Tibial artery (tissue), 4 donors: Measurements from ENCODE around the gene GFAP.

ENCODE experiments used
- DNase-seq, 2 donors: peaks; one replicate each; pipeline ENCODE4 v3.0.0-alpha.2; 2019
- H3K27ac ChIP-seq, 2 donors: fragments of 200-600 bp; sonication (generic) in 1 of 2; 1 replicate in 1 of 2; 2 replicates in 1 of 2; pipeline ENCODE4 v1.5.1; 2018 to 2019; ENCODE audit warnings: mild to moderate bottlenecking in 1 of 2
- H3K27me3 ChIP-seq, 2 donors: fragments of 200-600 bp; sonication (generic) in 1 of 2; one replicate each; pipeline versions ENCODE4 v1.5.1 to v1.6.0; 2016 to 2019
- H3K36me3 ChIP-seq, 3 donors: fragments of 200-600 bp; sonication (generic) in 2 of 3; one replicate each; pipeline ENCODE4 v1.5.1; 2016 to 2019; ENCODE audit warnings: mild to moderate bottlenecking in 2 of 3
- H3K4me1 ChIP-seq, 4 donors: fragments of 200-600 bp; sonication (generic) in 2 of 4; 1 replicate in 3 of 4; 2 replicates in 1 of 4; pipeline ENCODE4 v1.5.1; 2016 to 2019
- H3K4me3 ChIP-seq, 2 donors: fragments of 200-600 bp; sonication (generic) in 1 of 2; 1 replicate in 1 of 2; 2 replicates in 1 of 2; pipeline ENCODE4 v1.5.1; 2018 to 2019; ENCODE audit warnings: mild to moderate bottlenecking in 2 of 2
- H3K9me3 ChIP-seq, 3 donors: fragments of 200-600 bp; sonication (generic) in 1 of 3; one replicate each; pipeline ENCODE4 v1.5.1; 2016 to 2019
- intact Hi-C: fragments of 100-400 bp; cut with DNase I; formaldehyde crosslinking; loops from one replicate; pipeline ENCODE4 v1.15.0; 2023; ENCODE audit warnings: low total_unique reads
- TF ChIP-seq, protein P1 (sequence below), 2 experiments: fragments of 200-600 bp in 1 of 2; fragments of 450-650 bp in 1 of 2; IDR thresholded peaks; one replicate each; pipeline ENCODE4 v1.5.1; 2017 to 2019; ENCODE audit warnings: antibody characterized with exemption in 2 of 2, mild to moderate bottlenecking in 1 of 2, moderate library complexity in 1 of 2

Gene GFAP

GRCh38 chr17:44872131-44872768, 43.0 kb downstream of the GFAP start:
- TF ChIP-seq, protein P1, sequence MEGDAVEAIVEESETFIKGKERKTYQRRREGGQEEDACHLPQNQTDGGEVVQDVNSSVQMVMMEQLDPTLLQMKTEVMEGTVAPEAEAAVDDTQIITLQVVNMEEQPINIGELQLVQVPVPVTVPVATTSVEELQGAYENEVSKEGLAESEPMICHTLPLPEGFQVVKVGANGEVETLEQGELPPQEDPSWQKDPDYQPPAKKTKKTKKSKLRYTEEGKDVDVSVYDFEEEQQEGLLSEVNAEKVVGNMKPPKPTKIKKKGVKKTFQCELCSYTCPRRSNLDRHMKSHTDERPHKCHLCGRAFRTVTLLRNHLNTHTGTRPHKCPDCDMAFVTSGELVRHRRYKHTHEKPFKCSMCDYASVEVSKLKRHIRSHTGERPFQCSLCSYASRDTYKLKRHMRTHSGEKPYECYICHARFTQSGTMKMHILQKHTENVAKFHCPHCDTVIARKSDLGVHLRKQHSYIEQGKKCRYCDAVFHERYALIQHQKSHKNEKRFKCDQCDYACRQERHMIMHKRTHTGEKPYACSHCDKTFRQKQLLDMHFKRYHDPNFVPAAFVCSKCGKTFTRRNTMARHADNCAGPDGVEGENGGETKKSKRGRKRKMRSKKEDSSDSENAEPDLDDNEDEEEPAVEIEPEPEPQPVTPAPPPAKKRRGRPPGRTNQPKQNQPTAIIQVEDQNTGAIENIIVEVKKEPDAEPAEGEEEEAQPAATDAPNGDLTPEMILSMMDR (IDR thresholded peaks at IDR 0.05), result no peak
- Histone ChIP-seq H3K4me3 (no peak overlapping the region), H3K27ac (no peak overlapping the region), H3K9me3 (no peaks in the 10 kb centered on the region), H3K27me3 (no peaks in the 10 kb centered on the region), H3K36me3 (peaks cover 51 to 100% (median 92%) of the 10 kb centered on the region in 3 donors), H3K4me1 (no peaks in the 10 kb centered on the region)
- intact Hi-C loops, result no loop called here
- peak; percentile 26 to 63 for DNase-seq

DNA sequence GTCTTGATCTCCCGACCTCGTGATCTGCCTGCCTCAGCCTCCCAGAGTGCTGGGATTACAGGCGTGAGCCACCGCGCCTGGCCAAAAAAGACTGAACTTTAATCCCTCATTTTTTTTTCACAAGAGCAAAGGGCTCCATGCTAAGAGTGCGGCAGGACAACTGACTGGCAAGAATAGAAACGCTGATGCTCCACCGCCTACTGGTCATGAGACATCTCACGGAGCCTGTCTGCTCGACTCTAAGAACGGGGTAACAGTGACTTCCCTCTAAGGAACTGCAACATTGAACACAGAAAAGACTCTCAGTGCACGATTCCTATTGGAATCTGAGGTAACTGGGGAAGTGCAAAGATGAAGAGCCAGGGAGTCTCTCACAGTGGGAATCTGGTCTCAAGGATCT, 43.7 kb downstream of the GFAP start:
- H3K9me3 ChIP-seq, result no peaks in the 10 kb centered on the region
- peak in 1 of 2 donors; percentile 28 for DNase-seq
- H3K27ac ChIP-seq, result no peak overlapping the region
- no peak overlapping the region for H3K4me3 ChIP-seq
- TF ChIP-seq, protein P1 (IDR thresholded peaks at IDR 0.05), result no peak
- intact Hi-C loops, result no loop called here
- no peaks in the 10 kb centered on the region for H3K27me3 ChIP-seq
- peaks cover 51 to 99% (median 89%) of the 10 kb centered on the region in 3 donors for H3K36me3 ChIP-seq
- H3K4me1 ChIP-seq, result no peaks in the 10 kb centered on the region

GRCh38 chr17:44867841-44868240, 47.5 kb downstream of the GFAP start:
- DNase-seq, result no peak
- Histone ChIP-seq H3K9me3 (no peaks in the 10 kb centered on the region), H3K4me1 (no peaks in the 10 kb centered on the region), H3K27ac (no peak overlapping the region), H3K36me3 (peaks cover 45 to 96% (median 82%) of the 10 kb centered on the region in 3 donors), H3K4me3 (no peak overlapping the region), H3K27me3 (no peaks in the 10 kb centered on the region)
- TF ChIP-seq, protein P1 (IDR thresholded peaks at IDR 0.05), result no peak
- intact Hi-C loops, result no loop called here

DNA sequence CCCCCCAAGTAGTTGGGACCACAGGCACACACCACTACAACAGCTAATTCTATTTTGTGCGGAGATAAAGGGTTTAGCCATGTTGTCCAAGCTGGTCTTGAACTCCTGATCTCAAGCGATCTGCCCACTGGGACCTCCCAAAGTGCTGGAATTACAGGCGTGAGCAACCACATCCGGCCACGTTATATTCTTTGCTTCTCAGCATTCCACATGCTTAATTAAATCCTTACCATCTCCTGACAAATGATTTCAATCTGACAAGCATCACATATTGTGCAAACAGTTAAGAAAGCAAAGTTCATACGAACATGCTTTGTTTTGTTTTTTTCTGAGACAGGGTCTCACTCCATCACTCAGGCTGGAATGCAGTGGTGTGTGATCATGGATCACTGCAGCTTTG, 49.4 kb downstream of the GFAP start:
- Histone ChIP-seq H3K4me1 (no peaks in the 10 kb centered on the region), H3K36me3 (peaks cover 37 to 96% (median 83%) of the 10 kb centered on the region in 3 donors), H3K27me3 (no peaks in the 10 kb centered on the region), H3K9me3 (no peaks in the 10 kb centered on the region), H3K27ac (no peak overlapping the region), H3K4me3 (no peak overlapping the region)
- TF ChIP-seq, protein P1 (IDR thresholded peaks at IDR 0.05), result no peak
- intact Hi-C loops, result loop anchor here (2.0 kb wide), 1 partner anchor 91 kb away; no protein-coding TSS in a partner anchor
- DNase-seq, result peak in 1 of 2 donors; percentile 17

DNA sequence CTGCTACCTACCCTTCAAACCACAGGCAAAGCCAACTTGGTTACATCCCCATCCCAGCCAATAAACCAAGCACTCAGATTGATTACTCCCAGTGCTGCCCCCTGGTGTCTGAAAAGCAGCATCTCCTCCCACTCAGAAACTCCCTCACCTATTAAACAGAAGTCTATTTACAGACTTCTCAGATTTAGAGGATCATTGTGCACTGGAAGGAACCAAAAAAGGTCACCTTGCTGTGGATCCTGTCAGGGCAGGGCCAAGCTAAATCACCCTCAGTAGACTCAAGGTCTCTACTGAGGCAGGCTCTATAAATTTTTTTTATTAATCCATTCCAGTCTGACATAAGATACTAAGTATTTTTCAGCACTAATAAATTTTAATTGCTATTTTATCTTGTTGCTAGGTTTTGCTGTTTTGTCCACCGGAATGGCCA, 50.1 kb downstream of the GFAP start:
- peaks cover 39 to 96% (median 84%) of the 10 kb centered on the region in 3 donors for H3K36me3 ChIP-seq
- H3K27me3 ChIP-seq, result no peaks in the 10 kb centered on the region
- no peaks in the 10 kb centered on the region for H3K4me1 ChIP-seq
- intact Hi-C loops, result loop anchor here (2.0 kb wide), 1 partner anchor 90 kb away; no protein-coding TSS in a partner anchor
- DNase-seq, result peak; percentile 60 to 67
- H3K9me3 ChIP-seq, result no peaks in the 10 kb centered on the region
- no peak overlapping the region for H3K4me3 ChIP-seq
- H3K27ac ChIP-seq, result no peak overlapping the region
- TF ChIP-seq, protein P1 (IDR thresholded peaks at IDR 0.05), result peak; percentile 88 to 91
